Measurements from ENCODE around the gene DDX5. TPM values are rescaled to one million over a fixed set of nuclear protein-coding genes. Genes with fewer than 3 reads are reported as not detected.
"Not testable (repeated sequence)": the region's sequence is repeated elsewhere in the genome, so short reads cannot be mapped to it uniquely, and the experiment has no call there.

The DDX5 gene
- total RNA-seq, 3 donors from 2014 or later (not counting 1 experiment from before 2014, with no cell fraction given) = 2,956 to 3,334 (median 3,276) TPM

DNA sequence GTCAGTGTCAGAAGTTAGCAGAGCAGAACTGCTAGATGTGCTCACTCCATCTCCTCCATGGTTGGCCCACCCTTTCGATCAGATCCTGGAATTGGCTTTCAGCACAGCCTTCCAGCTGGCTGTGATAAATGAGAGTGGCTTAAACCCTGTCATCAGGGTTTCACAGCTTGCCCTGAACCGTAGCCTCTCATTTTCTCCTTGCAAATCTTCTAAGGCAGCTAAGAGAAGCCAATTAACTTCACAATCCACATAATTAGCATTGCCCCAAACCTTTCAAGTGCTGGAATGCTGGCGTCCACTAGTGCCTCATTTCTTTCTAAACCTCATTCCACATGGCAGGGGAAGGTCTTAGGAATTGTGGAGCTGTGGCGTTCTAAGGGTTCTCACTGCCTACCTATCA is 35.5 kb downstream of the DDX5 start:
- H3K27me3 Mint-ChIP-seq (ENCODE audit: low read depth in 2 of 2) = peaks cover 0 to 4% of the 10 kb centered on the region in 2 donors
- DNase-seq = no peak
- no peaks in the 10 kb centered on the region for H3K9me3 Mint-ChIP-seq
- Histone ChIP-seq H3K4me1 (ENCODE audit: control insufficient read depth, insufficient read depth, low read length) (no peaks in the 10 kb centered on the region), H3K27ac (ENCODE audit: low read length) (no peak overlapping the region), H3K4me3 (ENCODE audit: low read length) (no peak overlapping the region), H3K9me3 (ENCODE audit: control insufficient read depth, insufficient read depth, low read length) (no peaks in the 10 kb centered on the region), H3K27me3 (ENCODE audit: control insufficient read depth, insufficient read depth, low read length) (no peaks in the 10 kb centered on the region), H3K36me3 (ENCODE audit: control insufficient read depth, insufficient read depth, low read length) (no peaks in the 10 kb centered on the region)
- no peak overlapping the region for H3K27ac Mint-ChIP-seq
- H3K4me1 Mint-ChIP-seq = no peaks in the 10 kb centered on the region
- TF ChIP-seq, protein P1, sequence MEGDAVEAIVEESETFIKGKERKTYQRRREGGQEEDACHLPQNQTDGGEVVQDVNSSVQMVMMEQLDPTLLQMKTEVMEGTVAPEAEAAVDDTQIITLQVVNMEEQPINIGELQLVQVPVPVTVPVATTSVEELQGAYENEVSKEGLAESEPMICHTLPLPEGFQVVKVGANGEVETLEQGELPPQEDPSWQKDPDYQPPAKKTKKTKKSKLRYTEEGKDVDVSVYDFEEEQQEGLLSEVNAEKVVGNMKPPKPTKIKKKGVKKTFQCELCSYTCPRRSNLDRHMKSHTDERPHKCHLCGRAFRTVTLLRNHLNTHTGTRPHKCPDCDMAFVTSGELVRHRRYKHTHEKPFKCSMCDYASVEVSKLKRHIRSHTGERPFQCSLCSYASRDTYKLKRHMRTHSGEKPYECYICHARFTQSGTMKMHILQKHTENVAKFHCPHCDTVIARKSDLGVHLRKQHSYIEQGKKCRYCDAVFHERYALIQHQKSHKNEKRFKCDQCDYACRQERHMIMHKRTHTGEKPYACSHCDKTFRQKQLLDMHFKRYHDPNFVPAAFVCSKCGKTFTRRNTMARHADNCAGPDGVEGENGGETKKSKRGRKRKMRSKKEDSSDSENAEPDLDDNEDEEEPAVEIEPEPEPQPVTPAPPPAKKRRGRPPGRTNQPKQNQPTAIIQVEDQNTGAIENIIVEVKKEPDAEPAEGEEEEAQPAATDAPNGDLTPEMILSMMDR (IDR thresholded peaks at IDR 0.05) = no peak
- WGBS (ENCODE audit: insufficient coverage) = 97% methylated on average over 2 of the region's 4 CpGs
- ATAC-seq = no peak
- H3K4me3 Mint-ChIP-seq = no peak overlapping the region
- intact Hi-C loops (cut with micrococcal nuclease) = no loop called here
- no peaks in the 10 kb centered on the region for H3K36me3 Mint-ChIP-seq

DNA sequence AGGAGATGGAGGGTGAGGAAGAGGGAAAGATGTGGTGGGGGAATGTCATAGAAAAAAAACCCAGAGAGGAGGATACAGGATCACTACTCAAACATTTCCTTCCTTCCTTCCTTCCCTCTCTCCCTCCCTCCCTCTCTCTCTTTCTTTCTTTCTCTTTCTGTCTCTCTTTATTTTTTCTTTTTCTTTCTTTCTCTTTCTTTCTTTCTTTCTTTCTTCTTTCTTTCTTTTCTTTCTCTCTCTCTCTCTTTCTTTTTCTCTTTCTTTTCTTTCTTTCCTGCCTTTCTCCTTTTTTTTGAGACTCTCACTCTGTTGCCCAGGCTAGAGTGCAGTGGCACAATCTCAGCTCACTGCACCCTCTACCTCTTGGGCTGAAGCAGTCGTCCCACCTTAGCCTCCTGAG is 39.3 kb downstream of the DDX5 start:
- not testable (repeated sequence) for H3K9me3 Mint-ChIP-seq
- 91% methylated on average over 1 of the region's 1 CpG for WGBS (ENCODE audit: insufficient coverage)

DNA sequence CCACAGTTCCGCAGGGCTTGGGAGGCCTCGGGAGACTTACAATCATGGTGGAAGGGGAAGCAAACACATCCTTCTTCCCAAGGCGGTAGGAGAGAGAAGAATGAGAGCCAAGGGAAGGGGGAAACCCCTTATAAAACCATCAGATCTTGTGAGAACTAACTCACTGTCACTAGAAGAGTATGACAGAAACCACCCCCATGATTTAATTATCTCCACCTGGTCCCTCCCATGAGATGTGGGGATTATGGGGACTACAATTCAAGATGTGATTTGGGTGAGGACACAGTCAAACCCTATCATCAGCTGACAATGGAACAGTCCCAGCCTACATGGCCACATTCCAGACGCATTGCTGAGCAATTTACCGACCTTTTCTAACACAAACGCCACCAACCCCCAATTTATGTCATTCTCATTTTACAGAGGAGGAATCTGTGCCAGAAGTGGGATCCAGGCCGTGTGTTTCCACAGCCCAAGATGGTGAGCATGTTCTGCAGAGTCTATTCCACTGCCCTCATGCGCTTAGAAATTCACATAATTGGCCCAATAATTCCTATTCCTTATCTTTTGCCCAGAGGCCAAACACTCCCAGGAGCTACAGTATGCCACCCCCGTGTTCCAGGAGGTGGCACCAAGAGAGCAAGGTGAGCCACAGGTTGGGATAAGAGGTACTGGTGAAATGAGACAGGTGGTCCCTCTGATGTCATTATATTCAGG is 39.9 kb downstream of the DDX5 start:
- Histone ChIP-seq H3K27me3 (ENCODE audit: control insufficient read depth, insufficient read depth, low read length) (no peaks in the 10 kb centered on the region), H3K4me3 (ENCODE audit: low read length) (no peak overlapping the region), H3K27ac (ENCODE audit: low read length) (no peak overlapping the region), H3K9me3 (ENCODE audit: control insufficient read depth, insufficient read depth, low read length) (no peaks in the 10 kb centered on the region), H3K36me3 (ENCODE audit: control insufficient read depth, insufficient read depth, low read length) (no peaks in the 10 kb centered on the region), H3K4me1 (ENCODE audit: control insufficient read depth, insufficient read depth, low read length) (no peaks in the 10 kb centered on the region)
- Mint-ChIP-seq H3K9me3 (no peaks in the 10 kb centered on the region), H3K27me3 (ENCODE audit: low read depth in 2 of 2) (peaks cover 0 to 4% of the 10 kb centered on the region in 2 donors), H3K4me1 (no peaks in the 10 kb centered on the region), H3K36me3 (no peaks in the 10 kb centered on the region), H3K4me3 (no peak overlapping the region), H3K27ac (no peak overlapping the region)
- ATAC-seq (no peak), DNase-seq (no peak)
- WGBS (ENCODE audit: insufficient coverage) = 93% methylated on average over 6 of the region's 9 CpGs
- intact Hi-C loops (cut with micrococcal nuclease) = no loop called here
- TF ChIP-seq, protein P1 (IDR thresholded peaks at IDR 0.05) = no peak

More for the DNA sequence above, 39.3 kb downstream of the DDX5 start:
- H3K36me3 ChIP-seq (ENCODE audit: control insufficient read depth, insufficient read depth, low read length); H3K4me1 ChIP-seq (ENCODE audit: control insufficient read depth, insufficient read depth, low read length); H3K27me3 Mint-ChIP-seq (ENCODE audit: low read depth in 2 of 2); H3K27me3 ChIP-seq (ENCODE audit: control insufficient read depth, insufficient read depth, low read length); intact Hi-C loops (cut with micrococcal nuclease); H3K27ac ChIP-seq (ENCODE audit: low read length); DNase-seq; H3K4me3 Mint-ChIP-seq; H3K27ac Mint-ChIP-seq; H3K4me1 Mint-ChIP-seq; ATAC-seq; H3K4me3 ChIP-seq (ENCODE audit: low read length); H3K9me3 ChIP-seq (ENCODE audit: control insufficient read depth, insufficient read depth, low read length); H3K36me3 Mint-ChIP-seq: not testable (repeated sequence)

DNA sequence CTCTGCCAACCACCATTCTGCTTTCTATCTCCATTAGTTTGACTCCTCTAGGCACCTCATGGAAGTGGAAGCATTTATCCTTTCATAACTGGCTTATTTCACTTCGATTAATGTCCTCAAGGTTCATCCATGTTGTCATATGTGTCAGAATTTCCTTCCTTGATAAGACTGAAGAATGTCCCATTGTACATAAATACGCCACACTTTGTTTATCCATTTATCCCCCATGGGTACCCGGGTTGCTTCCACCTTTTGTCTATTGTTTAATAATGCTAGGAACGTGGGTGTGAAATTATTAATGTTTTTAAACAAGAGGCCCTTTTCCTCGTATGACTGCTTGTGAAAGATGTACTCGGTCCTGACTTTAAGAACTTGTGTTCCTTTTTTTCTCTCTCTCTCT is 44.3 kb downstream of the DDX5 start:
- TF ChIP-seq, protein P1 (IDR thresholded peaks at IDR 0.05) = no peak
- Mint-ChIP-seq H3K4me3 (no peak overlapping the region), H3K9me3 (no peaks in the 10 kb centered on the region), H3K27me3 (ENCODE audit: low read depth in 2 of 2) (peaks cover 0 to 2% of the 10 kb centered on the region in 2 donors), H3K36me3 (no peaks in the 10 kb centered on the region), H3K4me1 (no peaks in the 10 kb centered on the region), H3K27ac (no peak overlapping the region)
- ATAC-seq (no peak), DNase-seq (no peak)
- Histone ChIP-seq H3K36me3 (ENCODE audit: control insufficient read depth, insufficient read depth, low read length) (no peaks in the 10 kb centered on the region), H3K9me3 (ENCODE audit: control insufficient read depth, insufficient read depth, low read length) (no peaks in the 10 kb centered on the region), H3K4me3 (ENCODE audit: low read length) (no peak overlapping the region), H3K4me1 (ENCODE audit: control insufficient read depth, insufficient read depth, low read length) (peaks cover 5% of the 10 kb centered on the region), H3K27ac (ENCODE audit: low read length) (no peak overlapping the region), H3K27me3 (ENCODE audit: control insufficient read depth, insufficient read depth, low read length) (no peaks in the 10 kb centered on the region)
- intact Hi-C loops (cut with micrococcal nuclease) = no loop called here
- 95% methylated on average over 3 of the region's 6 CpGs for WGBS (ENCODE audit: insufficient coverage)
